Measurements from ENCODE around the gene TEX2.
"Not testable (repeated sequence)": the region's sequence is repeated elsewhere in the genome, so short reads cannot be mapped to it uniquely, and the experiment has no call there.

The TEX2 gene

GRCh38 chr17:64180089-64181073, 82.7 kb downstream of the TEX2 start:
- DNase-seq (ENCODE audit: low read depth): no peak

- not testable (repeated sequence) for DNase-seq (ENCODE audit: low read depth)
Measured at GRCh38 chr17:64179024-64179423, 84.0 kb downstream of the TEX2 start.

- no peak for DNase-seq (ENCODE audit: low read depth)
Measured at GRCh38 chr17:64178011-64178825, 84.8 kb downstream of the TEX2 start.

GRCh38 chr17:64177311-64178010, 85.6 kb downstream of the TEX2 start:
- no peak for DNase-seq (ENCODE audit: low read depth)

GRCh38 chr17:64176556-64176955, 86.5 kb downstream of the TEX2 start:
- DNase-seq (ENCODE audit: low read depth): no peak

- no peak for DNase-seq (ENCODE audit: low read depth)
Measured at GRCh38 chr17:64174686-64175456, 88.2 kb downstream of the TEX2 start.

GRCh38 chr17:64173646-64174045, 89.4 kb downstream of the TEX2 start:
- no peak for DNase-seq (ENCODE audit: low read depth)

GRCh38 chr17:64172510-64172909, 90.5 kb downstream of the TEX2 start:
- DNase-seq (ENCODE audit: low read depth): no peak

GRCh38 chr17:64171041-64171440, 92.0 kb downstream of the TEX2 start:
- DNase-seq (ENCODE audit: low read depth): no peak

GRCh38 chr17:64170286-64170685, 92.8 kb downstream of the TEX2 start:
- no peak for DNase-seq (ENCODE audit: low read depth)

- not testable (repeated sequence) for DNase-seq (ENCODE audit: low read depth)
Measured at GRCh38 chr17:64167666-64168065, 95.4 kb downstream of the TEX2 start.

- DNase-seq (ENCODE audit: low read depth): no peak
Measured at GRCh38 chr17:64166876-64167275, 96.2 kb downstream of the TEX2 start.

- no peak for DNase-seq (ENCODE audit: low read depth)
Measured at GRCh38 chr17:64165347-64165746, 97.7 kb downstream of the TEX2 start.

GRCh38 chr17:64164596-64165285, 98.3 kb downstream of the TEX2 start:
- no peak for DNase-seq (ENCODE audit: low read depth)

GRCh38 chr17:64163468-64163867, 99.6 kb downstream of the TEX2 start:
- DNase-seq (ENCODE audit: low read depth): no peak

- DNase-seq (ENCODE audit: low read depth): no peak
Measured at GRCh38 chr17:64162554-64162953, 100.5 kb downstream of the TEX2 start.

GRCh38 chr17:64161380-64162176, 101.5 kb downstream of the TEX2 start:
- no peak for DNase-seq (ENCODE audit: low read depth)

GRCh38 chr17:64160378-64160777, 102.7 kb downstream of the TEX2 start:
- DNase-seq (ENCODE audit: low read depth): no peak

GRCh38 chr17:64158831-64159590, 104.0 kb downstream of the TEX2 start:
- no peak for DNase-seq (ENCODE audit: low read depth)

Data from stimulated activated CD8-positive, alpha-beta memory T cell treated with anti-CD3 and anti-CD28 coated beads, Interleukin-15, amount 100 ng/mL, for 24 hours (primary cell).